Sigmoid colon (tissue), 4 donors: ENCODE data around the gene RBM34.

Source experiments
- EP300 ChIP-seq, 4 donors: sonication (generic); formaldehyde crosslinking; IDR thresholded peaks; one replicate each; pipeline ENCODE4 v1.6.1; 2017; ENCODE audit warnings: antibody characterized with exemption in 4 of 4
- POLR2A ChIP-seq, 2 donors: fragments of 450-650 bp; IDR thresholded peaks; one replicate each; pipeline ENCODE4 v1.6.1; 2016; ENCODE audit warnings: antibody characterized with exemption in 2 of 2, mild to moderate bottlenecking in 2 of 2, moderate library complexity in 2 of 2
- POLR2AphosphoS5 ChIP-seq, 4 donors: sonication (generic); formaldehyde crosslinking; IDR thresholded peaks; one replicate each; pipeline ENCODE4 v1.6.1; 2017; ENCODE audit warnings: antibody characterized with exemption in 4 of 4
- TF ChIP-seq, protein P1 (sequence below), 4 experiments: fragments of 450-650 bp in 3 of 4; fragments of 200-600 bp in 1 of 4; IDR thresholded peaks; one replicate each; pipeline ENCODE4 v1.5.1; 2016 to 2019; ENCODE audit warnings: antibody characterized with exemption in 4 of 4, mild to moderate bottlenecking in 3 of 4, moderate library complexity in 2 of 4

- TF ChIP-seq, protein P1, sequence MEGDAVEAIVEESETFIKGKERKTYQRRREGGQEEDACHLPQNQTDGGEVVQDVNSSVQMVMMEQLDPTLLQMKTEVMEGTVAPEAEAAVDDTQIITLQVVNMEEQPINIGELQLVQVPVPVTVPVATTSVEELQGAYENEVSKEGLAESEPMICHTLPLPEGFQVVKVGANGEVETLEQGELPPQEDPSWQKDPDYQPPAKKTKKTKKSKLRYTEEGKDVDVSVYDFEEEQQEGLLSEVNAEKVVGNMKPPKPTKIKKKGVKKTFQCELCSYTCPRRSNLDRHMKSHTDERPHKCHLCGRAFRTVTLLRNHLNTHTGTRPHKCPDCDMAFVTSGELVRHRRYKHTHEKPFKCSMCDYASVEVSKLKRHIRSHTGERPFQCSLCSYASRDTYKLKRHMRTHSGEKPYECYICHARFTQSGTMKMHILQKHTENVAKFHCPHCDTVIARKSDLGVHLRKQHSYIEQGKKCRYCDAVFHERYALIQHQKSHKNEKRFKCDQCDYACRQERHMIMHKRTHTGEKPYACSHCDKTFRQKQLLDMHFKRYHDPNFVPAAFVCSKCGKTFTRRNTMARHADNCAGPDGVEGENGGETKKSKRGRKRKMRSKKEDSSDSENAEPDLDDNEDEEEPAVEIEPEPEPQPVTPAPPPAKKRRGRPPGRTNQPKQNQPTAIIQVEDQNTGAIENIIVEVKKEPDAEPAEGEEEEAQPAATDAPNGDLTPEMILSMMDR (IDR thresholded peaks at IDR 0.05), result no peak
- TF ChIP-seq POLR2AphosphoS5 (IDR thresholded peaks at IDR 0.05) (no peak), POLR2A (IDR thresholded peaks at IDR 0.05) (no peak), EP300 (IDR thresholded peaks at IDR 0.05) (no peak)
These were observed 4.3 kb downstream of the RBM34 start for GRCh38 chr1:235156740-235157139.
